Endothelial cell of umbilical vein (primary cell): Measurements from ENCODE around the gene BCO2. TPM values are rescaled to one million over a fixed set of nuclear protein-coding genes. Genes with fewer than 3 reads are reported as not detected.

Experiments used
- BruUV-seq: library from RNA; stranded (reverse); fragments of 400-500 nt; replicated peaks from 2 replicates; lab custom pipeline; 2021; lab: Mats Ljungman, UMichigan
- CTCF ChIA-PET: fragments of 300-600, 350-600 bp; sonication (Branson Sonifier 250); formaldehyde crosslinking; loops from one replicate; lab custom pipeline; 2021; ENCODE audit warnings: antibody characterized with exemption, inconsistent platforms; lab: Charles Lee
- POLR2A ChIA-PET: fragments of 300-600, 350-600 bp; sonication (Branson Sonifier 250); formaldehyde crosslinking; loops from one replicate; lab custom pipeline; 2021; ENCODE audit warnings: antibody characterized with exemption, inconsistent platforms; lab: Charles Lee
- DNase-seq: peaks from one replicate; pipeline ENCODE4 v3.0.0-alpha.2; 2011; ENCODE audit warnings: low read depth, low spot score
- FAIRE-seq: peaks from 2 replicates; lab custom pipeline; 2011; peaks lifted over from hg19 to GRCh38; lab: Jason Lieb, UNC
- H2AFZ ChIP-seq: 2 replicates; pipeline ENCODE4 v1.6.0; 2012; ENCODE audit warnings: low read depth, low read length, control low read depth, inconsistent platforms
- H3K27ac ChIP-seq: 2 replicates; pipeline ENCODE4 v1.5.1; 2011; ENCODE audit warnings: low read depth, mild to moderate bottlenecking, control low read depth, low read length, moderate library complexity; ENCODE audit not compliant: insufficient read depth
- H3K27me3 ChIP-seq, 2 experiments: 2 replicates each; pipeline versions ENCODE4 v1.6.0 to v1.6.1; 2011; ENCODE audit warnings: low read length in 2 of 2, mixed read lengths in 1 of 2; ENCODE audit not compliant: control insufficient read depth in 2 of 2, insufficient read depth in 2 of 2
- H3K36me3 ChIP-seq, 2 experiments: 2 replicates in 1 of 2; 3 replicates in 1 of 2; pipeline ENCODE4 v1.5.1; 2011; ENCODE audit warnings: low read length in 2 of 2, mild to moderate bottlenecking in 1 of 2, moderate library complexity in 1 of 2; ENCODE audit not compliant: control insufficient read depth in 2 of 2, insufficient read depth in 2 of 2; ENCODE audit errors: extremely low read depth in 1 of 2
- H3K4me1 ChIP-seq: 3 replicates; pipeline ENCODE4 v1.5.1; 2011; ENCODE audit warnings: mild to moderate bottlenecking, low read length; ENCODE audit not compliant: control insufficient read depth, insufficient read depth; ENCODE audit errors: extremely low read depth
- H3K4me2 ChIP-seq: 2 replicates; pipeline ENCODE4 v1.6.1; 2011; ENCODE audit warnings: low read length, control low read depth, mixed read lengths; ENCODE audit not compliant: insufficient read depth
- H3K4me3 ChIP-seq, 3 experiments: fragments of 200-600 bp in 1 of 3; sonication (generic), shearing (Covaris generic) in 1 of 3; replicated peaks in 1 of 3; 2 replicates each; pipeline ENCODE4 v1.5.1; 2011 to 2016; ENCODE audit warnings: control low read depth in 3 of 3, low read length in 3 of 3, mild to moderate bottlenecking in 2 of 3, inconsistent platforms in 1 of 3, low read depth in 1 of 3, moderate library complexity in 1 of 3; ENCODE audit not compliant: insufficient read depth in 1 of 3
- H3K79me2 ChIP-seq: 2 replicates; pipeline ENCODE4 v1.6.0; 2012; ENCODE audit warnings: low read length, inconsistent platforms; ENCODE audit not compliant: control insufficient read depth, insufficient read depth
- H3K9ac ChIP-seq: replicated peaks from 2 replicates; pipeline ENCODE3; 2011; ENCODE audit warnings: low read length, control low read depth; ENCODE audit not compliant: insufficient read depth; ENCODE audit errors: extremely low read depth
- H3K9me1 ChIP-seq: replicated peaks from 3 replicates; pipeline ENCODE4 v1.6.0; 2011; ENCODE audit warnings: mild to moderate bottlenecking, low read length; ENCODE audit not compliant: control insufficient read depth, insufficient read depth; ENCODE audit errors: extremely low read depth
- H3K9me3 ChIP-seq: replicated peaks from 2 replicates; pipeline ENCODE4 v1.5.1; 2012; ENCODE audit warnings: low read length, inconsistent platforms; ENCODE audit not compliant: control insufficient read depth, insufficient read depth
- H4K20me1 ChIP-seq: replicated peaks from 2 replicates; pipeline ENCODE3; 2011; ENCODE audit warnings: mild to moderate bottlenecking, low read length; ENCODE audit not compliant: control insufficient read depth, insufficient read depth; ENCODE audit errors: extremely low read depth
- CTCF ChIP-seq, 2 donors: IDR thresholded peaks; 1 replicate in 1 of 2; 2 replicates in 1 of 2; pipeline ENCODE4 v1.5.1; 2011; ENCODE audit warnings: low read length in 2 of 2, mild to moderate bottlenecking in 2 of 2, moderate library complexity in 2 of 2, control low read depth in 1 of 2, inconsistent platforms in 1 of 2, low read depth in 1 of 2; ENCODE audit not compliant: insufficient read depth in 1 of 2; ENCODE audit errors: extremely low read depth in 1 of 2
- EZH2 ChIP-seq: IDR thresholded peaks from 2 replicates; pipeline ENCODE4 v1.6.1; 2012; ENCODE audit warnings: borderline replicate concordance, low read depth, mild to moderate bottlenecking, moderate library complexity, low read length, inconsistent platforms; ENCODE audit not compliant: severe bottlenecking
- FOS ChIP-seq: IDR thresholded peaks from 2 replicates; pipeline ENCODE4 v1.6.1; 2011; ENCODE audit warnings: mild to moderate bottlenecking, low read length, moderate library complexity, borderline replicate concordance; ENCODE audit not compliant: insufficient read depth
- GATA2 ChIP-seq: IDR thresholded peaks from 2 replicates; pipeline ENCODE4 v1.7.0; 2011; ENCODE audit warnings: low read depth, mild to moderate bottlenecking, moderate library complexity, mixed read lengths, low read length; ENCODE audit not compliant: insufficient read length, insufficient read depth
- JUN ChIP-seq: IDR thresholded peaks from 2 replicates; pipeline ENCODE4 v1.6.1; 2011; ENCODE audit warnings: borderline replicate concordance, low read depth; ENCODE audit not compliant: insufficient read length, insufficient read depth
- MAX ChIP-seq: IDR thresholded peaks from 2 replicates; pipeline ENCODE4 v1.6.1; 2011; ENCODE audit not compliant: insufficient read depth, insufficient read length
- MYC ChIP-seq: IDR thresholded peaks from one replicate; pipeline ENCODE4 v1.6.1; 2011; ENCODE audit warnings: mild to moderate bottlenecking, low read depth, low read length
- POLR2A ChIP-seq: IDR thresholded peaks from 2 replicates; pipeline ENCODE4 v1.6.1; 2012; ENCODE audit warnings: low read depth, mild to moderate bottlenecking, control low read depth, low read length
- POLR2AphosphoS5 ChIP-seq: IDR thresholded peaks from 2 replicates; pipeline ENCODE4 v1.6.1; 2012; ENCODE audit warnings: low read depth, mild to moderate bottlenecking, control low read depth, low read length, moderate library complexity; ENCODE audit not compliant: insufficient read depth
- dilution Hi-C: fragments of 300-500 bp; cut with MboI; formaldehyde crosslinking; loops from one replicate; pipeline ENCODE4 v1.15.0; 2019; ENCODE audit warnings: low sequenced_read_pairs; ENCODE audit not compliant: extremely low pct_ligation_motif_present
- intact Hi-C: fragments of 100-400 bp; cut with micrococcal nuclease; formaldehyde crosslinking; loops from one replicate; pipeline ENCODE4 v1.10.0; 2022
- polyA plus RNA-seq, 4 experiments: library from polyadenylated mRNA; depleted of rRNA in 3 of 4; stranded (reverse) in 3 of 4; unstranded in 1 of 4; fragments of >200 nt; gene quantifications; 2 replicates each; pipeline versions ENCODE4 v1.2.1 to v1.2.3, GENCODE V29; 2011 to 2012; ENCODE audit warnings: missing spikeins in 1 of 4
- total RNA-seq: library from RNA; stranded (reverse); gene quantifications from 2 replicates; pipeline ENCODE4 v1.2.3, GENCODE V29; 2021

Gene BCO2
- total and polyA plus RNA-seq, 2 donors (not counting 3 experiments of a cell fraction or from before 2014, with no cell fraction given), result 0.58 to 1.9 TPM

GRCh38 chr11:112241486-112241885 lies 66.2 kb downstream of the BCO2 start:
- Histone ChIP-seq H3K27me3 (no peaks in the 10 kb centered on the region), H3K79me2 (no peaks in the 10 kb centered on the region), H4K20me1 (no peaks in the 10 kb centered on the region), H3K9me3 (no peaks in the 10 kb centered on the region), H3K4me3 (no peak overlapping the region), H3K27ac (no peak overlapping the region), H2AFZ (no peak overlapping the region), H3K9me1 (no peaks in the 10 kb centered on the region), H3K36me3 (peaks cover 6 to 7% of the 10 kb centered on the region in 2 experiments), H3K4me1 (no peaks in the 10 kb centered on the region), H3K4me2 (no peak overlapping the region), H3K9ac (no peak overlapping the region)
- dilution Hi-C loops, result no loop called here
- ChIA-PET POLR2A (no interaction called here), CTCF (interaction anchor here (1.9 kb wide), 1 partner anchor 39 kb away, joined by 7 read pairs; no protein-coding TSS in a partner anchor)
- FAIRE-seq (no peak), DNase-seq (no peak)
- intact Hi-C loops, result no loop called here
- BruUV-seq, result no TSS peak
- TF ChIP-seq POLR2AphosphoS5 (no peak), JUN (no peak), POLR2A (no peak)

- no peaks in the 10 kb centered on the region for H3K27me3 ChIP-seq
- no peaks in the 10 kb centered on the region for H3K9me3 ChIP-seq
- H2AFZ ChIP-seq, result no peak overlapping the region
- H3K79me2 ChIP-seq, result no peaks in the 10 kb centered on the region
- DNase-seq (no peak), FAIRE-seq (no peak)
- H3K9ac ChIP-seq, result no peak overlapping the region
- BruUV-seq, result no TSS peak
- dilution Hi-C loops, result no loop called here
- no peak overlapping the region for H3K4me2 ChIP-seq
- TF ChIP-seq EZH2 (no peak), MYC (no peak), POLR2AphosphoS5 (no peak), MAX (no peak), FOS (no peak), POLR2A (no peak), GATA2 (no peak), JUN (no peak), CTCF (IDR thresholded peaks at IDR 0.05; ENCODE audit: extremely low read depth in 1 of 2, insufficient read depth in 1 of 2, low read depth in 1 of 2, low read length in 2 of 2) (no peak)
- CTCF ChIA-PET, result interaction anchor here (0.6 kb wide), 1 partner anchor 32 kb away, joined by 3 read pairs; no protein-coding TSS in a partner anchor
- H3K27ac ChIP-seq, result no peak overlapping the region
- H3K9me1 ChIP-seq, result no peaks in the 10 kb centered on the region
- no peaks in the 10 kb centered on the region for H3K4me1 ChIP-seq
- intact Hi-C loops, result no loop called here
- H3K4me3 ChIP-seq, result no peak overlapping the region
- no peaks in the 10 kb centered on the region for H4K20me1 ChIP-seq
- POLR2A ChIA-PET, result no interaction called here
- H3K36me3 ChIP-seq, result no peaks in the 10 kb centered on the region
Measured at GRCh38 chr11:112247201-112247600, 71.9 kb downstream of the BCO2 start.
